Esophagus (tissue), 2 donors: Measurements from ENCODE around the gene SMG5. TPM values are rescaled to one million over a fixed set of nuclear protein-coding genes. Genes with fewer than 3 reads are reported as not detected.
A peak's percentile ranks its signal among the peaks of the same experiment; 100 is the strongest.

Source experiments
- H3K27ac ChIP-seq, 2 donors: one replicate each; pipeline ENCODE4 v1.5.1; 2013; ENCODE audit warnings: low read depth in 2 of 2, mild to moderate bottlenecking in 2 of 2, inconsistent platforms in 1 of 2, low read length in 1 of 2, moderate library complexity in 1 of 2
- H3K27me3 ChIP-seq, 2 donors: one replicate each; pipeline ENCODE4 v1.6.1; 2013; ENCODE audit warnings: low read length in 2 of 2, control low read depth in 1 of 2, mild to moderate bottlenecking in 1 of 2; ENCODE audit not compliant: insufficient read depth in 2 of 2, control insufficient read depth in 1 of 2
- H3K36me3 ChIP-seq, 2 donors: one replicate each; pipeline ENCODE4 v1.6.1; 2013; ENCODE audit warnings: low read length in 1 of 2; ENCODE audit not compliant: control insufficient read depth in 2 of 2, insufficient read depth in 2 of 2
- H3K4me1 ChIP-seq, 2 donors: one replicate each; pipeline ENCODE4 v1.6.1; 2013; ENCODE audit warnings: low read length in 1 of 2; ENCODE audit not compliant: control insufficient read depth in 2 of 2, insufficient read depth in 2 of 2
- H3K4me3 ChIP-seq, 2 donors: one replicate each; pipeline ENCODE4 v1.5.1; 2013; ENCODE audit warnings: low read length in 2 of 2, mild to moderate bottlenecking in 2 of 2, low read depth in 1 of 2, moderate library complexity in 1 of 2
- H3K9me3 ChIP-seq, 2 donors: one replicate each; pipeline ENCODE4 v1.6.1; 2013; ENCODE audit warnings: mild to moderate bottlenecking in 2 of 2, low read depth in 1 of 2, low read length in 1 of 2, moderate library complexity in 1 of 2; ENCODE audit not compliant: control insufficient read depth in 2 of 2, insufficient read depth in 1 of 2
- WGBS, 2 donors: extraction: QIAGEN DNeasy Blood & Tissue Kit; methylation state at CpG; one replicate each; pipeline ENCODE4 v1.1.7; 2013; 5-methylcytosine and 5-hydroxymethylcytosine counted together
- polyA plus RNA-seq, 2 donors: library from polyadenylated mRNA; stranded (reverse); fragments of 200-250 nt; gene quantifications; one replicate each; pipeline ENCODE4 v1.2.3, GENCODE V29; 2013
- donor health status: healthy with polysubstance abuse.
- donor health status: Bipolar disorder and iron deficiency.

SMG5 gene
- polyA plus RNA-seq, 2 donors: 34.5 to 38.6 TPM

DNA sequence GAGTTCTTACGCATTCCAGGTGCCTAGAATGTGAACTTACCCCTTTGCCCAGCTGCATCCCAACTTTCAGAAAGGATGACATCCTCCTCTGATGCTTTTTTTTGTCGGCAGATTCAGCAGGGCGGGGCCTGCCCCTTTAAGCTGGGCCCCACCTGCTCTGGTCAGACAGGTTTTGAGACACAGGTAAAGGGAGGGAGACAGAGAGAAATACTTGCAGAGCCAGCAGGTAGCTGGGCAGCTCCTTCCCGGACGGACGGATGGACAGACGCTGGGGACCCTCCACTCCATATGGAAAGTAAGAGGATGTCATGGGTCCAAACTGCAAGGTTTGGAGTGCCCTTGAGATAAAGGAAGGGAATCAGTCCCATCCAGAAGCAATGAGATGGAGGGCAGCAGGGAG, 1.5 kb upstream of the SMG5 start, which contains the start of gene TMEM79:
TMEM79 (plus strand) TSS at position 214 of the 400 bp plus-strand sequence. CDS start 902 bp downstream, outside the sequence.
- Histone ChIP-seq H3K36me3 (peaks cover 0 to 19% of the 10 kb centered on the region in 2 donors), H3K9me3 (no peaks in the 10 kb centered on the region), H3K27ac (peak within 1 kb of the TSS; percentile 97), H3K4me1 (peaks cover 3 to 7% of the 10 kb centered on the region in 2 donors), H3K4me3 (peak within 1 kb of the TSS; percentile 56 to 87), H3K27me3 (no peaks in the 10 kb centered on the region)
- 56 to 57% methylated on average over 7 of the region's 7 CpGs for WGBS, 2 donors

GRCh38 chr1:156283521-156283920, 896 bp upstream of the SMG5 start:
- Histone ChIP-seq H3K36me3 (peaks cover 0 to 20% of the 10 kb centered on the region in 2 donors), H3K27me3 (no peaks in the 10 kb centered on the region), H3K9me3 (no peaks in the 10 kb centered on the region), H3K27ac (peak overlapping the region; percentile 97), H3K4me3 (peak overlapping the region; percentile 56 to 87), H3K4me1 (peaks cover 3 to 7% of the 10 kb centered on the region in 2 donors)
- WGBS, 2 donors: 72% methylated on average over 1 of the region's 1 CpG

- Histone ChIP-seq H3K27me3 (no peaks in the 10 kb centered on the region), H3K9me3 (no peaks in the 10 kb centered on the region), H3K27ac (peak overlapping the region; percentile 97), H3K4me1 (peaks cover 3 to 7% of the 10 kb centered on the region in 2 donors), H3K36me3 (peaks cover 0 to 28% of the 10 kb centered on the region in 2 donors), H3K4me3 (peak overlapping the region; percentile 54 to 87)
- WGBS, 2 donors: 5 to 6% methylated on average over 22 of the region's 22 CpGs
Measured at GRCh38 chr1:156281693-156282478, 739 bp downstream of the SMG5 start.

- peaks cover 0 to 7% of the 10 kb centered on the region in 2 donors for H3K4me1 ChIP-seq
- peak overlapping the region in 1 of 2 donors; percentile 54 for H3K4me3 ChIP-seq
- no peaks in the 10 kb centered on the region for H3K9me3 ChIP-seq
- peaks cover 0 to 28% of the 10 kb centered on the region in 2 donors for H3K36me3 ChIP-seq
- peak overlapping the region; percentile 97 for H3K27ac ChIP-seq
- H3K27me3 ChIP-seq: no peaks in the 10 kb centered on the region
- 16 to 18% methylated on average over 8 of the region's 8 CpGs for WGBS, 2 donors
Measured at GRCh38 chr1:156281281-156281680, 1.3 kb downstream of the SMG5 start.

DNA sequence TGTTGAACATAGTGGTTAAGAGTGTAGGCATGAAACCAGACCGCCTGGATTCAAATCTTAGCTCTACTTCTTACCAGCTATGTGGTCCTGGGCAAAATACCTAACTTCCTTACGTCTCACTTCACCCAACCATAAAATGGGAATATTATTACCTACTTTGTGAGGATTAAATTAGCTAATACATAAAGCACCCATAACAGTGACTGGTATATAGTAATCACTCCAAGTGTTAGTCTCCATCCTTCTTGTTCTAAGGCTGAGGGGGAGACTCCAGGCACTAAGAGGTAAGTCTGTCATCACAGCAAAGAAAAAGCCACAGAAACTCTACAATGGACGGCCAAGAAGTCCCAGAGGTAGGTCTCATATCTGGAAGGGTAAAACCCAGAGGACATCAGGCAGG, 2.8 kb downstream of the SMG5 start:
- H3K36me3 ChIP-seq: peaks cover 0 to 21% of the 10 kb centered on the region in 2 donors
- H3K27me3 ChIP-seq: no peaks in the 10 kb centered on the region
- no peaks in the 10 kb centered on the region for H3K9me3 ChIP-seq
- WGBS, 2 donors: 93 to 94% methylated on average over 3 of the region's 3 CpGs
- peaks cover 0 to 3% of the 10 kb centered on the region in 2 donors for H3K4me1 ChIP-seq
- peak overlapping the region in 1 of 2 donors; percentile 0 for H3K27ac ChIP-seq
- no peak overlapping the region for H3K4me3 ChIP-seq

DNA sequence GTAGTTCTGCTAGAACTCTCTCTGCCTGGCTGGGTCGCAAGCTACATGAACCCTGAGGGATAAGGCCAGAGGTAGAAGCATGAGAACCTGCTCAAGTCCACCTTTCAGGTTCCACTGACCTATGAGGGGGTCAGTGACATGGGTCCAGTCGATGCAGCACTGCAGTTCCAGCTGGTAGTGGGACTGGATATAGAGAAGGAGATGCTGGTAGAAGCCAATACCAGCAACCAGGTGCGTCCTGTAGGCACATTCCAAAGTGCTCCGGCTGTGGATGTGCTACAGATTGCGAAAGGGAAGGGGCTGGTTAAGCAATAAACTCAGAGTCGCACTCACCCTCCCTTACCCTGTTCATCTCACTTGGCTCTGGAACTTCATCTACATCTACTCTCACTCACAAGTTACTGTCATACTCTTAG, 5.7 kb downstream of the SMG5 start:
- no peak overlapping the region for H3K27ac ChIP-seq
- H3K27me3 ChIP-seq: no peaks in the 10 kb centered on the region
- H3K9me3 ChIP-seq: no peaks in the 10 kb centered on the region
- no peak overlapping the region for H3K4me3 ChIP-seq
- H3K4me1 ChIP-seq: peaks cover 0 to 3% of the 10 kb centered on the region in 2 donors
- 62 to 77% methylated on average over 6 of the region's 6 CpGs for WGBS, 2 donors
- H3K36me3 ChIP-seq: peaks cover 8 to 39% of the 10 kb centered on the region in 2 donors

- Histone ChIP-seq H3K9me3 (no peaks in the 10 kb centered on the region), H3K36me3 (peaks cover 8 to 39% of the 10 kb centered on the region in 2 donors), H3K27ac (no peak overlapping the region), H3K4me3 (no peak overlapping the region), H3K4me1 (peaks cover 0 to 3% of the 10 kb centered on the region in 2 donors), H3K27me3 (no peaks in the 10 kb centered on the region)
Measured at GRCh38 chr1:156276532-156276931, 6.1 kb downstream of the SMG5 start.

DNA sequence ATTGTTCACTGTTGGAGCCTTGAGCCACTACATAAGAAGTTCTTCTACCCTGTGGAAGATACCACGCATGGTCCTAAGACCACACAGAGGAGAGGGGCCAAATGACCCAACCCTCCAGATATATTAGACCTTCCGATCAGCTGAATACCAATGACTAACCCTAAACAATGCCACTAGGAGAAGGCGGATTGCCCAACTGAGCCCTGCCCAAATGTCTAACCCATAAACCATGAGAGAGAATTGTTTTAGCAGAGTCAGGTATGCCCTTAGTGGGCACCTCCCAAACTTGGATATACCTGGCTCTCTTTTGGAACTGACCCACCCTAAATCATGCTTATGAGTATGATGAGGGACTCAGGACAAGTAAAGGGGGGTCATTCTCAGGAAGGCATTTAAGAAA, 12.3 kb downstream of the SMG5 start:
- 80% methylated on average over 3 of the region's 3 CpGs for WGBS, 2 donors
- no peak overlapping the region for H3K4me3 ChIP-seq
- H3K9me3 ChIP-seq: no peaks in the 10 kb centered on the region
- H3K27me3 ChIP-seq: no peaks in the 10 kb centered on the region
- peaks cover 29 to 58% of the 10 kb centered on the region in 2 donors for H3K36me3 ChIP-seq
- no peaks in the 10 kb centered on the region for H3K4me1 ChIP-seq
- peak overlapping the region; percentile 15 to 59 for H3K27ac ChIP-seq

DNA sequence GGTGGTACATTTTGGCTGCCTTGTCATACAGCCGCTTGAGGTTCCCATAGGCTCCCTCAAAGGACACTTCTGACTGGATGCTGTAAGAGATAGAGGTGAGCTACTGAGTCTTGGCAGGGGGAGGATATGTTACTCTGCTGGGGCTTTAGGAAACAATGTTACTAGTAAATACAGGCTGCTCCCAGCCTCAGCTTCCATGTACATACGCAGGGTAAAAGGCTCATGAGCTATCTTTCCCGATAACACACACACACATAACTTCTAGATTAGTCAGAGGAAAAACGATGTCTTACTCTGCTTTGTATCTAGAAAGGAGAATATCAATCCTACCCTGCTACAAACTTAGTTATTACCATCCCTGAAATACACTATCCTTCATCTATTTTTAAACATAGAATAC, 14.3 kb downstream of the SMG5 start:
- WGBS, 2 donors: 82 to 93% methylated on average over 4 of the region's 4 CpGs
- H3K4me3 ChIP-seq: no peak overlapping the region
- peaks cover 0 to under 1% of the 10 kb centered on the region in 2 donors for H3K4me1 ChIP-seq
- H3K9me3 ChIP-seq: no peaks in the 10 kb centered on the region
- no peaks in the 10 kb centered on the region for H3K27me3 ChIP-seq
- peaks cover 26 to 51% of the 10 kb centered on the region in 2 donors for H3K36me3 ChIP-seq
- H3K27ac ChIP-seq: no peak overlapping the region

DNA sequence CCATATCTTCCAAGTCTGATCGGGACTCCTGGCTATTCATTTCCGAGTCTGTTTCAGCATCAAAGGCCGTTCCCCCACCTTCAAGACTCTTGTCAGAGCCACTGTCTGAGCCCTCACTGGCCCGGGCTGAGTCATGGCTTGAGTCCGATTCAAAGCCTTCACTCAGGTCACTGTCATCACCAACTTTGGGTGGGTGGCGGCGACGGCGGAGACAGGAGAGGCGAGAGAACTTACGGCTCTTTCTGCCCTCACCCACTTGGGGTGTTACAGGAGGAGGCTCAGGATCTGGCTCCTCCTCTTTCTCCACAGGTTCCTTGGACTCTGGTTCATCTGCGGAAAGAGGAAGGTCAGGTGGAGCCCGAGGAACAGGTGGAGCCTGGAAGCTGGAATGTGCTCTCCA, 16.6 kb downstream of the SMG5 start:
- H3K4me1 ChIP-seq: peaks cover 0 to 3% of the 10 kb centered on the region in 2 donors
- no peaks in the 10 kb centered on the region for H3K9me3 ChIP-seq
- peaks cover 29 to 56% of the 10 kb centered on the region in 2 donors for H3K36me3 ChIP-seq
- 88 to 92% methylated on average over 13 of the region's 13 CpGs for WGBS, 2 donors
- H3K27me3 ChIP-seq: no peaks in the 10 kb centered on the region
- H3K27ac ChIP-seq: no peak overlapping the region
- no peak overlapping the region for H3K4me3 ChIP-seq
